Iris pigment epithelial cell (primary cell): ENCODE results near the gene KCNMA1.

Experiments
- DNase-seq: peaks from one replicate; pipeline ENCODE4 v3.0.0-alpha.2; 2011; ENCODE audit warnings: low read depth

Gene KCNMA1

DNA sequence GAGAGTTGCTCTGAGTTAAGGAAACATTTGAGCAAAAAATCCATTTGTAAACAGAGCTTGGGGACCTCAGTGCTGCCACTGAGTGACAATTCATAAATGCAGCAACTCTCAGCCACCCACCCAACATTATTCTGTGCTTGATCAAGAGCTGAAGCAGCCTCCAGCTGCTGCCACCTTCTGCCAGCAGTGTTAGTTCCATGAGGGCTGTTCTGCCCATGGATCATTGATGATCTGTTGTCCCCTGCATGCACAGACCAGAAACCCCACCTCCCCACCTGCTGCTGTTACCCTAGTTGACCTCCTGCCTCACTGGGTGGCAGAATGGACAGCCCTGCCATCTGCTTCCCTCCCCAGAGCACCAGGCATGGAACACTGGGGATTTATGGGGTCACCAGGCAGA, 305.4 kb downstream of the KCNMA1 start:
- no peak for DNase-seq

GRCh38 chr10:77328272-77328816, 309.3 kb downstream of the KCNMA1 start:
- DNase-seq, result peak; percentile 45

GRCh38 chr10:77325233-77325537, 312.4 kb downstream of the KCNMA1 start:
- DNase-seq, result no peak

DNA sequence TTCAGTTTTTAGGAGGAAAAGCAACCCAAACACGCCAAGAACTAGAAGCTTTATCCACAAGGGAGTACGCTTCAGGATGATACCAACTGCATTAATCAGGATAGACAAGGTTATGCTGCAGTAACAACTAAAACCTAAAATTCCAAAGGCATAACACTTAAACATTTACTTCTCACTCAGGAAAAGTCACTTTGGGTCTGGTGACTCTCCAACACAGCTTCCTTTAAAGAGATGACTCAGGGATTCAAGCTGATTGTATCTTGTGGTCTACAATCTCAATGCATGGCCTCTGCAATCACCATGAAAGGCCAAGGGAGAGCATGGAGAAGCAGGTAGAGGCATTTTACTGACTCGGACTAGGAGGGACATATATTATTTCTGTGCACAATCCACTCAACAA, 315.8 kb downstream of the KCNMA1 start:
- DNase-seq, result no peak

DNA sequence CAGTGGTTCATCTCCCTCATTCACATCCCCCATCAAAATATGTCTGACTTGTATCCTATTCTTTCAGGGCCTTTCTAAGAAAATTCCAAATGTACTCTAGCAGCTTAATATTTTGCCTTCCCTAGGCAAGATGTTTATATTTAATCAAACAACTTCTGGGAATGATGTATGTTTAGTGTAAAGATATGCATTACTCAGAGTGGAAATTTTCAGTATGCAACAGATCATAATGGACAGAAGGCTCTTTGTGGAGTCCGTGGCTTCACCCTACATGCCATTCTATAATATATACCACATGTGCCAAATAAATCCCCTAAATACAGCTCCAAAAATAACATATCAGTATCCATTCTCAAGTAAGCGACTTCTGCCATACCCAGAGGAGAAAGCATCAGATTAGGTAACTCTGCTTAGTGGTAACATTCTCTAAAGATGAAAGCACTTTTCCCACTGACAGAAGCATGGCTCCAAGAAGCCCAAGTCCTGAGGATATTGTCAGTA, 316.6 kb downstream of the KCNMA1 start:
- peak; percentile 69 for DNase-seq

DNA sequence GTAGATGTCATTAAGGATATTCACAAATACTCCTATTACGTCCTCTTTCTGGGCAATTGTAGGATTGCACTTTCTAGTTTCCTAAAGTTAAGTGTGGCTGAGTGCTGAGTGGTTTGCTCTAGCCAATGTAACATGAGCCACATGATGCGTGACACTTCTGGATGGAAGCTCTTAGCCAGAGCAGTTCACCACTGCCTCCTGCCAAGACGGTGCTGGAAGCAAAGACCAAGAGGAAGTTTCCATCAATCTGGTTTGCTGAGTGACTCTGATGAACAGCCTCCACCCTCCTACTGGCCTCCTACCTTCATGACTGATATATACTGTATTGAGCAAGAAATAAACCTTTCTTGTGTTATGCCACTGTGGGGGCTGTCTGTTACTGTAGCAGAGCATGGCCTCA, 318.1 kb downstream of the KCNMA1 start:
- peak; percentile 63 for DNase-seq

GRCh38 chr10:77318739-77319138, 318.9 kb downstream of the KCNMA1 start:
- no peak for DNase-seq

DNA sequence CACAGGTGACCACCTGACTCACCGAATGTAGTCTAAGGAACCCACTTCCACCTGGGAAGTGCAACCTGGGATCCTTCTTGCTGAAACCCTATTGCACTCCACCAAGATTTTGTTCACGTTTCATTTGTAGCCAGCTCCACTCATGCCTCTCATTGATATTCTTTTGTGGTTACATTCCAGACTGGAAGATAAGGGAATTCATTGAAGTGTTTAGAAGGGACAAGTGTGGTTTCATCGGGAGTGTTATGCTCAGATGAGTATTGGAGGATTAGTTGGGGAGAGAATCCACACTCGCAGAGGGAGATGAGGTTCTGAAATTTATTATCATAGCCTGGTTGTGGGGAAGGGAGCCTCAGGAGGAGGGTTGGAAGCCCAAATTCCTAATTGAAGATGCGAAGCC, 320.4 kb downstream of the KCNMA1 start:
- DNase-seq, result no peak

DNA sequence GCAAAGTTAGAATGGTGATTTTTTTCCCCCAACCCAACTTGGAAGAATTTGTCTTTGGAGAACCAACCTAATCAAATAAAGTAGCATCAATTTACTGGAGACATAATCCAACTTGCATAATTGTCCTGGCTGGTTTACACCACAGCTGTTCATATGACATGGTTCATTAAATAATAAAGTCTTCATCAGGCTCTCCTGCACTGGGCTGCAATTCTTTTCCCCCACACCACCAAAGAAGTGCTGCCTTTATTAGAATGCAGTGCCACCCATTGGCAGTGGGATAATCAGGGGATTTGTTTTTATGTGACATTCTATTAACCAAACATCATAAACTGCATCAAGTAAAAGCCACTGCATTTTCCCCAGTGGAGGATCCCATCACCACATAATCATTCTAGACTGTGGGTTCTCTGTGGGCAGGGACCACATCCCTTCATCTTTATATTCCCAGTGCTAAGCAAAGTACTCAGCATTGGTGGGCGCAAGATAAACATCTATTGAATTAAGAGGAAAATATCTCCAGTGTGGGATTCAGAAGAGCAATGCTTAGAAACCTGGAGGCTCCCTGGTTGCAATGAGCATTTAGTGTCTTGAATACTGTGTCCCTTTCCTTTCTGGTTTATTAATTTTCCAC, 322.0 kb downstream of the KCNMA1 start:
- no peak for DNase-seq

GRCh38 chr10:77313066-77313750, 324.4 kb downstream of the KCNMA1 start:
- no peak for DNase-seq

- DNase-seq, result no peak
These were observed 326.4 kb downstream of the KCNMA1 start for GRCh38 chr10:77311186-77311585.

- DNase-seq, result no peak
These were observed 327.2 kb downstream of the KCNMA1 start for GRCh38 chr10:77310288-77310840.

- no peak for DNase-seq
These were observed 328.1 kb downstream of the KCNMA1 start for GRCh38 chr10:77309509-77309908.

GRCh38 chr10:77309092-77309491, 328.5 kb downstream of the KCNMA1 start:
- DNase-seq, result no peak

- DNase-seq, result no peak
These were observed 329.4 kb downstream of the KCNMA1 start for GRCh38 chr10:77308084-77308732.

DNA sequence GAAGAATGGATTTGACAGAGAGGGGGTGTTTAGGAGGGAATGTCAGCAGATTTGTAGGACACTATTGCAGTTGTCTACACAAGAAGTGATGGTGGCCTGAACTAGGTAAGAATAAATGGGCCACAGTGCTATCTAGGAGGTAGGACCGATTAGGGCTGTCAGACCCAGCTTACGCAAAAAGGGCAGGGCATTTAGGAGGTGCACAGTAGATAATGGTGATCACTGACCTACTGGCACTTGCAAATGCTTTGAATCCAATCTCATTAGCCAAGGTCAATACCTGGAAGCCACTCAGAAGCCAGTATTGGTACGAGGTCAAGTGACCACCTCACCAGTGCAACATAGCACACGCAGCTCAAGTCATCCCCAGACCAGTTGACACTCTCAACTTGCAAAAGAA, 330.9 kb downstream of the KCNMA1 start:
- no peak for DNase-seq

GRCh38 chr10:77305650-77306632, 331.7 kb downstream of the KCNMA1 start:
- peak; percentile 24 for DNase-seq

DNA sequence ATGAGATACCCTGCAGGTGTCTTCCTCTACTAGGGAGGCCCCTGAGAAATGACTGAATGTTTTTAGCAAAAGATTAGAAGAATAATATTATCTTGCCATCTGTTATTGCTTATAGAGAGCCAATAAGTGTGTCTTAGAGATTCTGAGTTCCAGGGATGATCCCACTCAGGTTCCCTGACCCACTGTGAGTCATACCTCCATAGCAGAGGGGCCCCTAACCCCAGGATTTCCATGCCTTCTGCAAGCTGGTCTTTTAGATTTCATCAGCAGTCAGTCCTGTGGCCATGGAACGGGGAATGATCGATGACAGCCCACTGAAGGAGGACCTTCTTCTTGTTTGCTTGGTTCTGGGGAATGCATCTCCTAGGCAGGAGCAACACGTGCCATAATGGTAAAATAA, 333.4 kb downstream of the KCNMA1 start:
- no peak for DNase-seq

DNA sequence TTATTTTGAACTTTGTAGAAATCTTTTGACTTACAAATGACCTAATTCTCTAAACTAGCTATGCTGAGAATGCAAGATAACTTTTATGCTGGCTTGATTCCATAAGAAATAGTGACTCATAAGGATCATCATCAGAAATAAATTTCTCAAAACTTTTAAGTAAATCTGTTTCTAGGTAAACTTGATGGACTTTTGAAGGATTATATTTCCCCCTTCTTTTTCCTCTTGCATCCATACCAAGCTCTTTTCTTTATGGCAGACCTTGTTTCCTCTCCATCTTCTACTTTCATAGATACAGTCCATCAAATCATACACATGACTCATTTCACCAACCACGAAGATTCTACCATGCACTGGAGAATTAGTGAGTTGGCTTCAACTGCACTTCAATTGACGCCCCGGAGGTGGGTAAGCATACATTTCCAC, 336.3 kb downstream of the KCNMA1 start:
- peak; percentile 75 for DNase-seq

DNA sequence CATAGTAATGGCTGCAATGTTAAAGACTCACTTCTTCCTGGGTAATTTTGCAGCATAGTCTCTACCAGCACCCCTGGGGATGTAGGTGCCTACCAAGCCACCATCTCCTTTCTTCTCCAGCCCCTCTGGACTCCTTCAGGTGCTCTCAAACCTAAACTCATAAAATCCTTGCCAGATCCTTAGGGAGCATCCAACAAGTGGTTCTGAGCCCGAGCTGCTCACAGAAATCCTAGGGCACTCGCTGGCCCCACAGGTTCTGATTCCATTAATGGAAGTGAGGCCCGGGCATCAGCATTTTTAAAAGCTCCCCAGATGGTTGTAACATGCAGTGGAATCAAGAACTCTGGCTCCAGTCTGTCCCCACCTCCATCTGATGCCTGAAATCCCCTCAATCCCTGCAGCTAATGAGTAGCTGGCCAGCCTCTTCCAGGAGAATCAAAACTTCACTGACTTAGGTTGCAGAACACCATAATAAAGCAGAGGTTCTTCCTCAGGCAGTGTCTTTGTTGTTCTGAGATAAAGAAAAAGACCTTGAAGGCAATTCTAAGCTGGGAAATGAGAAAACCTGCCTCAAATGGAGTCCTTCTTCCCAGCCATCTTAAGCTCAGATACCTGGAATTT, 336.8 kb downstream of the KCNMA1 start:
- DNase-seq, result no peak

- no peak for DNase-seq
These were observed 338.3 kb downstream of the KCNMA1 start for GRCh38 chr10:77299320-77299719.
